Glutamatergic neuron (in vitro differentiated cells): ENCODE results near the gene LCN2. TPM values are rescaled to one million over a fixed set of nuclear protein-coding genes. Genes with fewer than 3 reads are reported as not detected.
A peak's percentile ranks its signal among the peaks of the same experiment; 100 is the strongest.
"Not testable (repeated sequence)": the region's sequence is repeated elsewhere in the genome, so short reads cannot be mapped to it uniquely, and the experiment has no call there.

ENCODE experiments used
- DNase-seq: peaks from one replicate; pipeline ENCODE4 v3.0.0; 2022
- H3K27ac Mint-ChIP-seq: one replicate; pipeline ENCODE4 v1.8.0; 2020; ENCODE audit warnings: mild to moderate bottlenecking, mixed read lengths, inconsistent platforms; ENCODE audit not compliant: unreplicated experiment
- H3K27me3 Mint-ChIP-seq: one replicate; pipeline ENCODE4 v1.8.0; 2020; ENCODE audit warnings: mild to moderate bottlenecking, moderate library complexity, mixed read lengths, inconsistent platforms; ENCODE audit not compliant: unreplicated experiment
- H3K36me3 Mint-ChIP-seq: one replicate; pipeline ENCODE4 v1.8.0; 2020; ENCODE audit warnings: mild to moderate bottlenecking, mixed read lengths, inconsistent platforms; ENCODE audit not compliant: unreplicated experiment
- H3K4me1 Mint-ChIP-seq: one replicate; pipeline ENCODE4 v1.8.0; 2020; ENCODE audit warnings: mild to moderate bottlenecking, low read depth, mixed read lengths, inconsistent platforms; ENCODE audit not compliant: unreplicated experiment
- H3K4me3 Mint-ChIP-seq: one replicate; pipeline ENCODE4 v1.8.0; 2020; ENCODE audit warnings: mild to moderate bottlenecking, mixed read lengths, inconsistent platforms; ENCODE audit not compliant: unreplicated experiment
- H3K9me3 Mint-ChIP-seq: one replicate; pipeline ENCODE4 v1.8.0; 2020; ENCODE audit warnings: mild to moderate bottlenecking, moderate library complexity, mixed read lengths, inconsistent platforms; ENCODE audit not compliant: unreplicated experiment
- total RNA-seq: library from RNA; stranded (reverse); fragmentation: NEBNext Ultra II Directional; extraction: Animal tissue kit (Norgen Biotek cat#: 25700); gene quantifications from one replicate; pipeline ENCODE4 v1.2.1, GENCODE V29; 2021; ENCODE audit not compliant: unreplicated experiment
- TF ChIP-seq, protein P1 (sequence below): fragments of 200-600 bp; sonication (generic); IDR thresholded peaks from one replicate; pipeline ENCODE4 v1.5.0; 2021; ENCODE audit not compliant: partially characterized antibody, unreplicated experiment

Gene LCN2
- total RNA-seq, 1 donor from 2014 or later = not detected

DNA sequence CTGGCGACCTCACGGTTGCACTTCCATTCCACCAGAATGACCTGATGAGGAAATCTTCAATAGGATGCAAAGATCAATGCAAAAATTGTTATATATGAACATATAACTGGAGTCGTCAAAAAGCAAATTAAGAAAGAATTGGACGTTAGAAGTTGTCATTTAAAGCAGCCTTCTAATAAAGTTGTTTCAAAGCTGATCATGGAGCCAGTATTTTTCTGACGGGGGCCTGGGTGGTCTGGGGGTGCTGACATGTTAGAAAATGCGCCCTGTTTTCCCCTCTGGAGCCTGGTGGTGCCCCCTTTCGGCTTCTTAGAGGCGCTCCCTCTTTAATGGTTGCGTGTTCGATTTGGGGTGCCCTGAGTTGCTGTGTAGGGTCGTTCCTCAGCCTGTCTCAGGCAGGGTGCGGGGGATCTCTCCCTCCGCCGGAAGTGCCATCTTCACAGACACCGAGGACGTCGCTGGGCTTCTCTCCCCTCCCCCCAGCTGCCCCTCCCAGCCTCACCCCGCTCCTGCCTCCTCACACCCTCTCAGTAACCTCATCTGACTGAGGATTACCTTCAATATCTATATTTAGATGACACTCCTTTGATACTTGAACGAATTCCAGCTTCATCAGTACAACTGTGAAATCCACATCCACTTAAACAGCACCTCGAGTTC lies 40.1 kb upstream of the LCN2 start:
- DNase-seq = no peak
- peak overlapping the region; percentile 32 for H3K4me3 Mint-ChIP-seq
- peak overlapping the region; percentile 70 for H3K27ac Mint-ChIP-seq
- H3K9me3 Mint-ChIP-seq = peaks cover 4% of the 10 kb centered on the region
- H3K27me3 Mint-ChIP-seq = peaks cover 5% of the 10 kb centered on the region
- H3K36me3 Mint-ChIP-seq = no peaks in the 10 kb centered on the region
- TF ChIP-seq, protein P1, sequence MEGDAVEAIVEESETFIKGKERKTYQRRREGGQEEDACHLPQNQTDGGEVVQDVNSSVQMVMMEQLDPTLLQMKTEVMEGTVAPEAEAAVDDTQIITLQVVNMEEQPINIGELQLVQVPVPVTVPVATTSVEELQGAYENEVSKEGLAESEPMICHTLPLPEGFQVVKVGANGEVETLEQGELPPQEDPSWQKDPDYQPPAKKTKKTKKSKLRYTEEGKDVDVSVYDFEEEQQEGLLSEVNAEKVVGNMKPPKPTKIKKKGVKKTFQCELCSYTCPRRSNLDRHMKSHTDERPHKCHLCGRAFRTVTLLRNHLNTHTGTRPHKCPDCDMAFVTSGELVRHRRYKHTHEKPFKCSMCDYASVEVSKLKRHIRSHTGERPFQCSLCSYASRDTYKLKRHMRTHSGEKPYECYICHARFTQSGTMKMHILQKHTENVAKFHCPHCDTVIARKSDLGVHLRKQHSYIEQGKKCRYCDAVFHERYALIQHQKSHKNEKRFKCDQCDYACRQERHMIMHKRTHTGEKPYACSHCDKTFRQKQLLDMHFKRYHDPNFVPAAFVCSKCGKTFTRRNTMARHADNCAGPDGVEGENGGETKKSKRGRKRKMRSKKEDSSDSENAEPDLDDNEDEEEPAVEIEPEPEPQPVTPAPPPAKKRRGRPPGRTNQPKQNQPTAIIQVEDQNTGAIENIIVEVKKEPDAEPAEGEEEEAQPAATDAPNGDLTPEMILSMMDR = no peak
- H3K4me1 Mint-ChIP-seq = peaks cover 21% of the 10 kb centered on the region

DNA sequence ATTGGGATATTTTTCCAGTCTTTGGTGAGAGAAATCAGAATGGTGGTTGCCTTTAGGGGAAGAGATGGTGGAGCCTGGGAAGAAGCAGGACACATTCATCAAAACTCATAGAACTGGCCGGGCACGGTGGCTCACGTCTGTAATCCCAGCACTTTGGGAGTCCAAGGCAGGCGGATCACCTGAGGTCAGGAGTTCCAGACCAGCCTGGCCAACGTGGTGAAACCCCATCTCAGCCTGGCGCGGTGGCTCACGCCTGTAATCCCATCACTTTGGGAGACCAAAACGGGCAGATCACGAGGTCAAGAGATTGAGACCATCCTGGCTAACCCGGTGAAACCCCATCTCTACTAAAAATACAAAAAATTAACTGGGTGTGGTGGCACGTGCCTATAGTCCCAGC lies 37.5 kb upstream of the LCN2 start:
- H3K27ac Mint-ChIP-seq, H3K36me3 Mint-ChIP-seq, H3K9me3 Mint-ChIP-seq, H3K27me3 Mint-ChIP-seq, DNase-seq, H3K4me3 Mint-ChIP-seq: not testable (repeated sequence)
- peaks cover 19% of the 10 kb centered on the region for H3K4me1 Mint-ChIP-seq

DNA sequence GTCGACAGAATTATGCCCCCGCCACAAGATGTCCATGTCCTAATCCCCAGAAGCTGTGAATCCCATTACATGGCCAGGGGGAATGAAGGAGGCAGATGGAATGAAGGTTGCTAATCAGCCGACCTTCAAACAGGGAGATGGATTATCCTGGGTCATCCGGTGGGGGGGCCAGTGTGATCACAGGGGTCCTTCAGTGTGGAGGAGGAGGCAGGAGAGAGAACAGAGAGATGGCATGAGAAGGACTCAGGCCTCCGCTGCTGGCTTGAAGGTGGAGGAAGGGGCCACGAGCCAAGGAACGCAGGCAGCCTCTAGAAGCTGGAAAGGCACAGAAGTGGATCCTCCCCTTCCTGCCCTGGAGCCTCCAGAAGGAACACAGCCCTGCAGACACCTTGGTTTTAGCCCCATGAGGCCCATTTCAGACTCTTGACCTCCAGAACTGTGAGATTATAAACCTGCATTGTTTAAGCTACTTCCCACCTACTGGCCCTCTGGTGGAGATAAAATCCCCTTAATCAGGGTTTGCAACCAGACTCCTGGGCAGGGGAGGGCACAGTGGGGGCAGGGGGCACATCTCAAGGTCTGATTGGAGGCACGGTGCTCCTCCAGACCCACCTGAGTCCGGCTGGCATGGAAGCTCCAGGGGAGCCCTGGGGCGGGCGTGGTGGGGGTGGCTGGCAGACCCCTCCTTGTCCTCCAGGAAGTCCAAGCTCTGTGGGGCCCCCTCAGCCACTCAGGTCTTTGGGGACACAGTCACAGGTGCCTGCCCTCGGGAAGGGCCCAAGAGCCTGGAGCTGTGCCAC lies 35.5 kb upstream of the LCN2 start:
- no peaks in the 10 kb centered on the region for H3K36me3 Mint-ChIP-seq
- H3K4me1 Mint-ChIP-seq = peaks cover 17% of the 10 kb centered on the region
- H3K9me3 Mint-ChIP-seq = peaks cover 3% of the 10 kb centered on the region
- peaks cover 3% of the 10 kb centered on the region for H3K27me3 Mint-ChIP-seq
- no peak overlapping the region for H3K27ac Mint-ChIP-seq
- H3K4me3 Mint-ChIP-seq = no peak overlapping the region
- no peak for DNase-seq
- TF ChIP-seq, protein P1 = no peak

DNA sequence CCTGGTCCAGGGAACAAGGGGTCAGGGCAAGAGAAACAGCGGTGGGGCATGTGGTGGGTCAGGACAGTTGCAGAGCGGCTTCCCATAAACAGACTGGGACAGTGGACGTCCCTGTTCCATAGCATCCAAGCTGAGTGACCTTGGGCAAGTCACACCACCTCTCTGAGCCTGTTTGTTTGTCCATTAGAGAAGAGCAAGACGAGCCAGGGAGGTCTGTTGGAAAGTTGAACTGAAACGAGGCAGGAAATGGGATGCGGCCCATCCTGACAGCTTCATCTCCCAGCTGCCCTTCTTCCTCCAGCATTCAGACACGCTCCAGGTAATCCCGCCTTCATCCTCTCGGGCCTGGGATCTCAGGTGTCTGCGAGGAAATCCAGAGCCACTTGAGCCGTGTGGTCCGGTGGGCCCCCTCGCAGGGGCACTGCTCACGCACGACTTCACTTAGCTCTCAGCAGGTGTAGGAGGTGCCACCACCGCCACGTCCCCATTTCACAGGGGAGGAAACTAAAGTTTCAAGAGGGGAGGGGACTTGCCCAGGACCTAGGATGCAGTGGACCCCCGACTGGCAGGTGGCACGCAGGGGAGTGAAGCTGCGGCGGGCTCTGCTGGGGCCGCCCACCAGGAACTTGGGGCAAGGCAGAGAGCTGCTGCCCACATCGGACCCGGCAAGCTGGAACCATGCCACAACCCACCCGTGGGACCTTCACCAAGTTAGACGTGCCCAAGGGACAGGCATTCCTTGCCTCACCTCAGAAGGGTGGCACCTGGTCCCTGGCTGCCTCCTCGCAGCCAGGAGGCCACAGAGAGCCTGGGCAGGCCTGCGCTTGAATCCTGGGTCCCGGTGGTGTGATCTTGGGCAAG lies 34.7 kb upstream of the LCN2 start:
- no peak overlapping the region for H3K27ac Mint-ChIP-seq
- peaks cover 12% of the 10 kb centered on the region for H3K4me1 Mint-ChIP-seq
- H3K4me3 Mint-ChIP-seq = no peak overlapping the region
- H3K36me3 Mint-ChIP-seq = no peaks in the 10 kb centered on the region
- TF ChIP-seq, protein P1 = no peak
- H3K27me3 Mint-ChIP-seq = peaks cover 3% of the 10 kb centered on the region
- DNase-seq = peak; percentile 8
- H3K9me3 Mint-ChIP-seq = peaks cover 3% of the 10 kb centered on the region

- Mint-ChIP-seq H3K4me1 (peaks cover 7% of the 10 kb centered on the region), H3K9me3 (peaks cover 3% of the 10 kb centered on the region), H3K27ac (no peak overlapping the region), H3K36me3 (no peaks in the 10 kb centered on the region), H3K27me3 (peaks cover 3% of the 10 kb centered on the region), H3K4me3 (no peak overlapping the region)
- DNase-seq = peak; percentile 9
- TF ChIP-seq, protein P1 = no peak
These were observed 33.8 kb upstream of the LCN2 start for GRCh38 chr9:128115187-128116103.
